ENCODE data around the gene SLMAP.

DNA sequence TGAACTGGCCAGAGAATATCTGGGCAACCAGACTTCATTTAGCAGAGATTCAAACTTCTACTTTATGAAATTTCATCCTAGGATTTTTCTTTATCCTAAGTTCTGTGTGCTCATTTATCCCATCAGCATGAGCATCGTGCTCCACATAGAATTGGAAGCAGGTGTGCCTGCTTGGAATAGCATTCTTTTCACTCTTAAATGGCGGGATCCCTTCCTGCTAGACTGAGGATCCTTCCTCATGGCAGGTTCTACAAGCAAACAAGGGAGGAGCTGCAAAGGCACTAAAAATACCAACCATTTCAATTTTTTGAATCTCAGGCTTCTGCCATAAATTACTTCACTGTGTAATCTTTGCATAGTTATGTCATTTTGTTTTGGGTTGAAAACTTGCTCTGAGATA lies 177.5 kb downstream of the SLMAP start:
- TF ChIP-seq CTCF (IDR thresholded peaks at IDR 0.05; ENCODE audit: insufficient read depth, low read length): no peak
- TF ChIP-seq POLR2AphosphoS5 (IDR thresholded peaks at IDR 0.05; ENCODE audit: low read depth): no peak
- TF ChIP-seq REST (IDR thresholded peaks at IDR 0.05; ENCODE audit: insufficient replicate concordance, low read depth): no peak
- no peak for TF ChIP-seq GABPA (IDR thresholded peaks at IDR 0.05; ENCODE audit: low read depth)
- no peak for TF ChIP-seq SPI1 (IDR thresholded peaks at IDR 0.05; ENCODE audit: borderline replicate concordance, low read depth)

All from HL-60 (cell line).